SKM-1 treated with dmso at 0.1 percent for 144 hours (cell line): Measurements from ENCODE around the gene SOST.
"Not testable (repeated sequence)": the region's sequence is repeated elsewhere in the genome, so short reads cannot be mapped to it uniquely, and the experiment has no call there.

ENCODE experiments used
- DNase-seq: peaks from one replicate; lab custom pipeline; 2025; ENCODE audit not compliant: unreplicated experiment; lab: John Stamatoyannopoulos, UW

SOST gene

GRCh38 chr17:43758497-43759174 lies at the start of gene SOST:
Gene SOST (minus strand): TSS chr17:43758791. CDS start chr17:43758741, 50 bp downstream.
- DNase-seq: no peak

DNA sequence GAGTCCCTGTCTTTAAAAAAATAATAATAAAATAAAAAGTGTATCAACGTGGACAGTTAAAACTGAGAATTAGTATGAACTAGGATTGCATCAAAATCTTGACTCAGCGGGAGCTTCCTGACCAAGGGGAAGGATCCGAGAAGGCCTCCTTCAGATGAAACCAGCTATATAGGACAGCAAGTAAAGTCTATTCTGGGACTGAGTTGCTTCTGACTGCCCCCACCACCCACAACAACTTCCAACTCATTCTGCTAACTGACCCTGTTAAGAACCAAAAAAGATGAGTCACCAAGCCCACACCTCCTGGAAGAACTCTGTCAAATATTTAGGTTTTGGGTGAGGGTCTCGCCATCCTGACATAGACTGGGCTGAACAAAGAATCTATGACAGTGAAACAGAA lies 49.5 kb upstream of the SOST start:
- DNase-seq: no peak

DNA sequence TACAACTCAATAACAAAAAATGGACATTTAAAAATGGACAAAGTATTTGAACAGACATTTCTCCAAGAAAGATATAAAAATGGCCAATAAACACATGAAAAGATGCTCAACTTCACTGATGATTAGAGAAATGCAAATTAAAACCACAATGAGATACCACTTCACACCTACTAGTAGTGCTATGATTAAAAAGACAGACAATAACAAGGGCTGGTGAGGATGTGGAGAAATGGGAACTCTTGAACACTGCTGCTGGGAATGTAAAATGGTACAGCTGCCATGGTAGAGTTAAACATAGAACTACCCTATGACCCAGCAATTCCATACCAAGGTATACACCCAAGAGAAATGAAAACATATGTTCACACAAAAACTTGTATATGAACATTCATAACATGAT lies 46.5 kb upstream of the SOST start:
- DNase-seq: no peak

- no peak for DNase-seq
These were observed 45.2 kb upstream of the SOST start for GRCh38 chr17:43803758-43804157.

GRCh38 chr17:43801844-43802243 lies 43.3 kb upstream of the SOST start:
- no peak for DNase-seq

DNA sequence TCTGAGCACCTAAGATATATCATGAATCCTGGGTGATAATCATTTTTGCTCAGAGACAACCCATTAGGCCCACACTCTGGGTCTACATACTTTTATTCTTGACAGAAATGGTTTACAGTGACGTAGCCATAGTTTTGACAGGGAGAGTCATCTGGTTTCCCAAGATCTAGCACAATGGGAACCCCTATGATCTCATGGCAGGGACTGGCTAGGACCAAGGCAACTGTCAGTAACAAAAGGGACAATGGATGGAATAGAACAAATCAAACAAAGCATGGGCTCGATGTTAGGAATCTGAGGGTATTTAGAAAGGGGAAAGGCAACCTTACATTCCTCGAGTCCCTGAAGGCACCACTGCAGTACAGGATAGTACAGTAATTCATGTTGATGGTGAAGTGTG lies 42.1 kb upstream of the SOST start:
- DNase-seq: no peak

- DNase-seq: no peak
These were observed 40.5 kb upstream of the SOST start for GRCh38 chr17:43799047-43799446.

- DNase-seq: not testable (repeated sequence)
These were observed 39.4 kb upstream of the SOST start for GRCh38 chr17:43798024-43798423.

DNA sequence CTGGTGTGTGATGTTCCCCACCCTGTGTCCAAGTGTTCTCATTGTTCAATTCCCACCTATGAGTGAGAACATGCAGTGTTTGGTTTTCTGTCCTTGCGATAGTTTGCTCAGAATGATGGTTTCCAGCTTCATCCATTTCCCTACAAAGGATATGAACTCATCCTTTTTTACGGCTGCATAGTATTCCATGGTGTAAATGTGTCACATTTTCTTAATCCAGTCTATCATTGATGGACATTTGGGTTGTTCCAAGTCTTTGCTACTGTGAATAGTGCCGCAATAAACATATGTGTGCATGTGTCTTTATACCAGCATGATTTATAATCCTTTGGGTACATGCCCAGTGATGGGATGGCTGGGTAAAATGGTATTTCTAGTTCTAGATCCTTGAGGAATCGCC lies 34.1 kb upstream of the SOST start:
- not testable (repeated sequence) for DNase-seq

DNA sequence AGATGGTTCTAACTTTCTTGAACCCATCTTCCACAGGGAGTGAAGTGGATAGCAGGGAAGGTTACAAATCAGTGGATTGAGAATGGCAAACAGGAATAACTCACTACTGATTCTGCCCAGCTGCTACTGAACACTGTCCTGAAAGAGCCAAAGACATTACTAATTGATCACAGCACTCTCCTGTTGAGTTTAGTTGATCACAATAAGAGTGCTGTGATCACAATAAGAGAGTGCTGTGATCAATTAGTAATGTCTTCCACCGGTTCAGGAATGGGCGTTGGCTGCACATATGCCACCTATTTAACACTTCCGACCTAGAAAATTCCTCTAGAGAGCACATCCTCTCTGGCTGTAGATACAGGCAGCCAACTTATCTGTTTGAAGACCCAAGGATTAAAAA lies 33.0 kb upstream of the SOST start:
- DNase-seq: no peak

DNA sequence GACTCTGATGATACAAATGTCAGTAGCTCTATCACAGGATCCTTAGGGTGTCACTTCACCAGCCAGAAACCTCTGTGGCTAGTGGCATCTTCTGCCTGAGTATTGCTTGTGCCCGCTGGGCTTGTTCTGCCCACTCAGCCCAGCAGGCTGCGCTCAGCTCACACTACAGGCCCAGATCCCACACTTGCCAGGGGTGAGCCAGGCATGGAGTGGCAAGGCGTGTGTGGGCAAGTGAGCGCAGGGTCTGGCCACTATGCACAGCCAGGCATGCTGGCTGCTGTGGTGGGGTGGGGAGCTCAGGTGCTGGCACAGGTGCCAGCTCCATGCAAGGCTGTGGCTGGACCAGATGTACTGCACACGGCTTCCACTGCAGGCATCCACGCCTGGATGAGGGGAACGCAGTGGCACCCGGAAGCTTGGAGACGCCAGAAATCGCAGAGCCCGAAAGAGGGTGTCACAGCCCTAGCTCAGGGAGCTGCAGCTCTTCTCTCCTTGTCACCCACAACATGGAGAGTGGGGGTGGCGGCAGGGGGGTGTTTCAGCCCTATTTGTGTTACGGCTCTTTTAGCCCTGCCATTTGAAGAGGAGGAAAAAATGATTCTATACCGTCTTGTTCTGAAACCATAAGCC lies 31.8 kb upstream of the SOST start:
- no peak for DNase-seq

DNA sequence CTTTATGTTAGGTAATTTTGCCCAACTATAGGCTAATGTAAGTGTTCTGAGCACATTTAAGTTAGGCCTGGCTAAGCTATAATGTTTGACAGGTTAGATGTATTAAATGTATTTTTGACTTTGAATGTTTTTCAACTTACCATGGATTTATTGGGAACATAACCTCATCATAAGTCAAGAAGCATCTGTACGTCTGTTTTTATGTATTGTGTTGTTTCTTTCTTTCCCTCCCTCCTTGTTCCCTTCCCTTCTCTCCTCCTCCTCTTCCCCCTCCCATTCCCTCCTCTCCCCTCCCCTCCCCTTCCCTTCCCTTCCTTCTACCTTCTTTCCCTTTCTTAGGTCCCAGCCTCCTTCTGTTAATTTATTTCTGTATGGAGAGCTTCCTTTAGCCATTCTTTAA lies 30.9 kb upstream of the SOST start:
- no peak for DNase-seq

DNA sequence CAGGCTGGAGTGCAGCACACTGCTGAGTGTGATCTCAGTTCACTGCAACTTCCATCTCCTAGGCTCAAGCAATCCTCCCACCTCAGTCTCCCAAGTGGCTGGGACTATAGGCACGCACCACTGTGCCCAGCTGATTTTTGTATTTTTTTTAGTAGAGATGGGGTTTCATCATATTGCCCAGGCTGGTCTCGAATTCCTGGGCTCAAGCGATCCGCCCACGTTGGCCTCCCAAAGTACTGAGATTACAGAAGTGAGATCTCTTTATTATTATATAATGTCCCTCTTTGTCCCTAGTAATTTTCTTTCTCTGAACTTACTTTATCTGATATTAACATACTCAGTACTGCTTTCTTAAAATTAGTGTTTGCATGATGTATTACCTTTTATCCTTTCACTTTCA lies 29.9 kb upstream of the SOST start:
- no peak for DNase-seq

- DNase-seq: no peak
These were observed 29.1 kb upstream of the SOST start for GRCh38 chr17:43787728-43788127.

GRCh38 chr17:43784628-43785101 lies 26.1 kb upstream of the SOST start:
- no peak for DNase-seq

- no peak for DNase-seq
These were observed 25.5 kb upstream of the SOST start for GRCh38 chr17:43784068-43784467.

DNA sequence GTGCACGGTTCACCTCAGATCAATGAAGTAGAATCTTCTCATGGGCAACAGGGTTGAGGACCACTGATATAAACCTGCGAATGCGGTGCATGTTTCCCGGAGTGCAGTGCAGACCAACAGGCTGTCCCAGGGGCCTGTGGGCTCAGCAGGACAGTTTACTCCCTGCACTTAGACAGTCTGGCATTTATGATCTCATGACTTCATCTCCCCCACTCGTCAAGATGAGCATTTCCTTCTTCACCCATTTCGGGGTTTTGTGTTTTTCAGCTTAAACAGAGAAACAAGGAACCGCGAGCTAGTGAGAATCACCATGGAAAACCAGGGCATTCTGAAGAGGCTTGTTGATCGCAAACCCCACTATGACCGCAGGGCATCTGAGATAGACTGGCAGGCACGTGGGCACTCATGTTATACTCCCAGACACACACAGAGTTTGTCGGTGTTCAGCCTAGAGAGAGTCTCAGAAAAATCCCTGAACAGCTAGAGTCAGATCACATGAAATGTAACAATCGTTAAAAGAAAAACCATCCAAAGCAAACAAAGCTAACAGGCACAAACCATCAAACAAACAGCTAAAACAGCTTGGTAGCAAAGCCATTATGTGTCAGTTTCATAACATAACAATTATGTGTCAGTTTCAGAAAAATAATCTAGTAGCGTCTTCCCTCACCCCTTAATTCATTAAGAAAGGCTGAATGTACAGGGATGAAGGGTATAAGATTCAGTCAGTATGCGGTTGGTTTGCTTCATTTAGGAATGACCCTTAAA lies 24.5 kb upstream of the SOST start:
- DNase-seq: no peak

- DNase-seq: no peak
These were observed 21.5 kb upstream of the SOST start, which contains the start of gene CFAP97D1 for GRCh38 chr17:43780135-43780534. Gene CFAP97D1 (plus strand): TSS chr17:43780435. CDS start chr17:43780463, 28 bp downstream.

GRCh38 chr17:43779145-43780125 lies 20.8 kb upstream of the SOST start:
- peak; percentile 68 for DNase-seq

GRCh38 chr17:43778337-43779144 lies 19.9 kb upstream of the SOST start, which contains the start of gene DUSP3:
Gene DUSP3 (minus strand): TSS chr17:43778977. CDS start chr17:43778924, 53 bp downstream.
- peak; percentile 59 for DNase-seq
